HG02938 (cell line): ENCODE data around the gene LBP.
"Not testable (repeated sequence)": the region's sequence is repeated elsewhere in the genome, so short reads cannot be mapped to it uniquely, and the experiment has no call there.

ENCODE experiments used
- ATAC-seq: cut with Tn5 transposase; IDR thresholded peaks from one replicate; pipeline ENCODE4 v1.9.1; 2021; ENCODE audit warnings: mild to moderate bottlenecking, moderate library complexity; ENCODE audit not compliant: unreplicated experiment

The LBP gene

GRCh38 chr20:38320221-38320620, 26.1 kb upstream of the LBP start:
- ATAC-seq = no peak

GRCh38 chr20:38321959-38322598, 24.2 kb upstream of the LBP start:
- no peak for ATAC-seq

DNA sequence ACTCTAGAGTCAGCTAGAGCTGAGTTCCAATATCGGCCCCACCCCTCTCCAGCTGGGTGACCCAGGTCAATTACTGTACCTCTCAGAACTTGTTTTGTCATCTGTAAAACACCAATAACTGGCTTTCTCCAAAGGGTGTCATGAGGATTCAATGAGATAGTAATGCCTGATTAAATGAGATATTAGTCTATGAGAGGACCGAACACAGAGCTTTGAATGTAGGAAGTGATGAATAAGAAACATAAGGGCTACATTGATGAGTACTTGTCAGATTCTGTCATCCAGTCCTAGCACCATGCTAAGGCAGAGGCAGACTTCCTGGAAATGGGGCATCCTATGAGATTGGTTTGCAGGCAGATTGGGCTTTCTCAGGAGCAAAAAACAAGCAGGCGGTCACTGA, 22.1 kb upstream of the LBP start:
- ATAC-seq = no peak

DNA sequence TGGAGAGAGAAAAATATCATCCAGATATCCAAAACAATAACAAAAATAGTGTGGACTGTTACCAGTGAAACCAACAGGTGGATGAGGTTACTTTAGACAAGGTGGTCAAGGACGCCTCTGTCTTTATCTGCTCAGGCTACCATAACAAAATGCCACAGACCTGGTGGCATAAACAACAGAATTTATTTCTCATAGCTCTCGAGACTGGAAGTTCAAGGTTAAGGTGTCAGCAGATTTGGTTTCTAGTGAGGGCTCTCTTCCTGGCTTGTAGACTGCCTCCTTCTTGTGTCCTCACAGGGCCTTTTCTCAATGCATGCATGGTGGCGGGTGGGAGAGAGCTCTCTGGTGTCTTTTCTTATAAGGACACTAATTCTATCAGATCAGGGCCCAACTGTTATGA, 21.1 kb upstream of the LBP start:
- ATAC-seq = no peak

- ATAC-seq = no peak
These were observed 20.4 kb upstream of the LBP start for GRCh38 chr20:38325905-38326304.

DNA sequence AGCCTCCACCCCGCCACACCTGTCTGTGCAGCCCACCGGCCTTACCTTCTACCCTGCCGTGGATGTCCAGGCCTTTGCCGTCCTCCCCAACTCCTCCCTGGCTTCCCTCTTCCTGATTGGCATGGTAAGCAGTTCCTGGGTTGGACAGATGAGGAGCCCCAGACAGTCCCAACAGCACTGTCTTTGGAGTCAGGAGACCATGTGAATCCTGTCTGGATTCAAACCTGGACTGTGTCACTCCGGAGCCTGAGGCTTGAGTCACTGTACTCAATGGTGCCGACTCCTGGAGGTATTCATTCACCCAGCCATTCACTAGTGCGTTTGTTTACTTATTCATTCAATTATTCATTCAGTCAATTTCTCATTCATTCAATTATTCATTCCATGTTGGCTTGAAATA, 20.0 kb upstream of the LBP start:
- ATAC-seq = no peak

DNA sequence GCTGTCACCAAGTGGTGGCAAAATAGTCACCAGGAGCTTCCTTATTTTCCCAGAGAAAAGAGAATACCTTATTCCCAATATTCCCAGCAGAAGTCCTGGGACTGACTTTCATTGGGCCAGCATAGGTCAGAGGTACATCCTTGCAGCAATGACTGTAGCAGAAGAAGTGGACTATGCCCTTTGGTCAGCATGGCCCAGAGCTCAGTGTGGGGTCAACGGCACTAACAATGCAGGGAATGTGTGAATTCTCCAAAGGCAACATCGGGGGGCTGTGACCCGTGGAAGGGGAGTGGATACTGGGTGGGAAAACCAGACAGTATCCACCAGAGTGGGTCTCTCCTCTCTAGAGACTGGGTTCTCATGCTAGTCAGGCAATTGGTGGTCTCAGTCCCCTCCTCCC, 15.6 kb upstream of the LBP start:
- ATAC-seq = no peak

DNA sequence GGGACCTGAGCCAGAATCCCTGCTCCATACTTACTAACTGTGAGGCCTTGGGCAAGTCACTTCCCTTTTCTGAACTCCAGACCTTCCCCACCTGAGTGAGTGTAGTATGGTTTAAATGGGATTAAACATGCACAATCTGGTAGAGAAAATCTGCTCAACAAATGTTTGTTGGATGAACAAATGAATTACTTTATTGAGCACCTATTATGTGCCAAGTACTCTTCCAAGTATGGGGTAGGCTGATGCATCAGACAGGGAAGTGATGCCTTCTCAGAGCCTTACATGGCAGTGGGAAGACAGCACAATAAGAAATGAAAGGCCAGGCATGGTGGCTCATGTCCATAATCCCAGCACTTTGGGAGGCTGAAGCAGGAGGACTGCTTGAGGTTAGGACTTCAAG, 15.0 kb upstream of the LBP start:
- ATAC-seq = no peak

GRCh38 chr20:38331814-38332213, 14.5 kb upstream of the LBP start:
- no peak for ATAC-seq

- no peak for ATAC-seq
These were observed 12.3 kb upstream of the LBP start for GRCh38 chr20:38334016-38334415.

DNA sequence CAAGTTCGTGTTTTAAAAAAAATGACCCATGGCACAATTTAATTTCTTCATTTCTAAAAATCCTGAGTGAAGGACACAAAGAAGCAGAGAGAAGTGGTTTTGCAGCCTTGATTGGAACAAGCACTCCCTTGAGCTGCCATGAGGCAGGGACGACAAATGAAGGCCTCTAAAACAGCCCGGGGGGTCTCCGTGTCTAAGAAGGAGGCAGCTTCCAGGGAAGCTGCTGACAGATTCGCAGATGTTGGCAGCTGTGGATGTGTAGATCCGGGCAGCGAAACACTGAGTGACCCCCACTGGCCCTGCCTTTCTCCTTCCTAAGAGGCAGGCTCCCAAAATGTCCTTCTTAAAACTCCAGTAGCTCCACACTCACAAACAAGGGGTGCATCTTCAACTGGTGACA, 9.6 kb upstream of the LBP start:
- ATAC-seq = no peak

GRCh38 chr20:38337561-38338140, 8.6 kb upstream of the LBP start:
- ATAC-seq = no peak

DNA sequence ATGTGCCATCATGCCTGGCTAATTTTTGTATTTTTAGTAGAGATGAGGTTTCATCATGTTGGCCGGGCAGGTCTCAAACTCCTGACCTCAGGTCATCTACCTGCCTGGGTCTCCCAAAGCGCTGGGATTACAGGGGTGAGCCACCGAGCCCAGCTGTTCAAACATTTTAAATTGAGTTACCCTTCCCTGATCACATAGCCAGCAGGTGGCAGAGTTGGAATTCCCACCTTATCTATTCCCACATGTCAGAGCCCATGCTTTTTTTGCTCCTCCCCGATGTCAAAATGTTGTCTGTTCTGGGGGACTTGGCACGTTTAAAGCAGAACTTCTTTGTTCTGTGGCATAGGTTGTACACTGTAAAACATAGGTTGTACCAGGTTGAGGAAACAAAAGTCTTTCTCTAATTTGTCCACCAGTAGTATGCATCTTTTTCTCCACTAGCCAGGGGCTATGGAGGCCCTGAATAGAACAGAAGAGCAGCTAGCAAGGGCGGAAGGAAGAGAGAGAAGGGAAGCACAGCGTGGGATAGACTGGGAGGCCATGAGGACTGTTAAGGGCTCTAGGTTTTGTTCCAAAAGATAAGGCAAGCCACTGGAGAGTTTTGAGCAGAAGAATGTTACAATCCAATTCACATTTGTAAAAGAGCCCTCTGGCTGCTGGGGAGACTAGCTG, 7.3 kb upstream of the LBP start:
- no peak for ATAC-seq

- ATAC-seq = not testable (repeated sequence)
These were observed 6.8 kb upstream of the LBP start for GRCh38 chr20:38339521-38339896.

DNA sequence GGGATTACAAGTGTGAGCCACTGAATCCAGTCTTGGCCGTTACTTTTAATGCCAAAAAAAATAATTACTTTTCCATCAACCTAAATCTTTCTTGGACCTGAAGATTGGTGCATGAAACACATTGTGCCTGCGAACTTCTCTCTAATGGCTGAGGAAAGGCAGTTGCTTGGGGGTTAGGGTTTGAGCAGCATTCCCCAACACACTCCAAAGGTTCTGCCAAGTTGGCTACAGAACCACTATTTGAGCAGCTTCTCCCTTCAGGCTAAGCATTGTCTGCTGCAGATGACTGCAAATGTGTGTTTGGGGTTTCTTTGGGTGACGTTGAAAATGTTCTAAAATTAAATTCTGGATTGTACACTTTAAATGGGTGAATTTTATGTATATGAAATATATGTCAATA, 6.3 kb upstream of the LBP start:
- no peak for ATAC-seq

GRCh38 chr20:38340693-38341092, 5.6 kb upstream of the LBP start:
- ATAC-seq = no peak

DNA sequence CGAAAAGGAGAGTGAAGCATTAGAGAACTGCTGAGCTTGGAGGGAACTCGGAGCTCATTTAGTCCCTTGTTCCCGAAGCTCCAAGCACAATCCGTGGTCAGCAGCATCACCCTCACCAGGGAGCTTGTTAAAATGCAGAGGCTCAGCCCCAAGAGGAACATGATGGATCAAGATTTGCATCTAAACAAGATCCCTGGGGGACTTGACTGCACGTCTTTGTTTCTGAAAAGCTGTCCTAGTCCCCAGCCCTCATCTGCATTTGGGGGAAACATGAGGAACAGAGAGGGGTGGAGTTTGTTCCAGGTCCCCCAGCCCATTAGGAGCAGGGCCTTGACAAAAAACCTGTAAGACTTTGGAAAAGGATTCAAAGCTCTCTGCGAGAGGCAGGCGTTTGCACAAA, 4.1 kb upstream of the LBP start:
- ATAC-seq = no peak

GRCh38 chr20:38342713-38343310, 3.5 kb upstream of the LBP start:
- ATAC-seq = no peak

- ATAC-seq = no peak
These were observed 2.8 kb upstream of the LBP start for GRCh38 chr20:38343311-38344106.

DNA sequence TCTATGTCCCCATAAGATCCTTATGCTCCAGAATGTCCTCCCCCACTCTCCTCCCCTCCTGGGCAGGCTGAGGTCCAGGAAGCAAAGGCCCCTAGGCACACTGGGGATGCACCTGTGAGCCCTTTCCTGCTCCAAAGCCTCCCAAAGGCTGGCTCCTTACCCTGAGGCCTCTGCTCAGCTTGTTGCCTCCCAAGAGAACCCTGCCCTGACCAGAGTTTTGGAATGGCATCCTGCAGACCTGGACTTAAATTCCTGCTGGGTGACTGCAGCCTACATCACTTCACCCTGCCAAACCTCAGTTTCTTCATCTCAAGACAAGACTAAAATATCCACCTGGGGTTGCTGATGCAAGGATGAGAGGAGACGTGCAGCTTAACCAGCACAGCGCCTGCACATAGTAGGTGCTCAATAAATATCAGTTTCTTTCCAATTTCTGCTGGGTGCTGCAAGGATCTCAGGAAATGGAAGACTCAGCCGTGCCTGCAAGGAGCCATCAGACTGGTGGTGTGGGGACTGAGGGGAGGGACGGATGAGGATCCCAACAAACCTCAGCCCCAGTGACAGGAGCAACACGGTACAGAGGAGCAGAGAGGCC, 2.1 kb upstream of the LBP start:
- ATAC-seq = no peak

DNA sequence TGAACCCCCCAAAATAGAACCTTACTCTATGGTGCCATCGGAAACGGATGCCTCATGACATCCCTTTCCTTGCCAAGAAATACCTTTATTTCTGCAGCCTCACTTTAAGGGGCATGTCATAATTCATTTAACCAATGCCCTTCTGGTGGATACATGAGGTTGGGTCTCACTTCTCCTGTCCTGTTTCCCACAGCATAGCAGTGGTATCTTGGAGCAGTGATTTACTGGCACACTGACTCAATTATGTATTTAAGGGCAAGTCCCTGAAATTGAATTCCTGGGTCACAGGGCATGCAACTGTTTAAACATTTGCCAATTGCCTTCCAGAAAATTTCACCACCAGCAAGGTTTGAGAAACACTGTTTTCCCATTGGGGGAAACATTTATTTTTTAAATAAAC, 639 bp upstream of the LBP start:
- ATAC-seq = no peak
